Endothelial cell (in vitro differentiated cells): Measurements from ENCODE around the gene CTDSPL2. TPM values are rescaled to one million over a fixed set of nuclear protein-coding genes. Genes with fewer than 3 reads are reported as not detected.

ENCODE experiments used
- DNase-seq: peaks from one replicate; pipeline ENCODE4 v3.0.0; 2021; ENCODE audit warnings: low spot score
- H3K27ac Mint-ChIP-seq: one replicate; pipeline ENCODE4 v1.8.0; 2021; ENCODE audit warnings: mixed read lengths, inconsistent platforms; ENCODE audit not compliant: unreplicated experiment
- H3K27me3 Mint-ChIP-seq: one replicate; pipeline ENCODE4 v1.8.0; 2021; ENCODE audit warnings: mild to moderate bottlenecking, moderate library complexity, mixed read lengths, inconsistent platforms; ENCODE audit not compliant: unreplicated experiment
- H3K36me3 Mint-ChIP-seq: one replicate; pipeline ENCODE4 v1.8.0; 2021; ENCODE audit warnings: mild to moderate bottlenecking, low read depth, mixed read lengths, inconsistent platforms; ENCODE audit not compliant: unreplicated experiment
- H3K4me1 Mint-ChIP-seq: one replicate; pipeline ENCODE4 v1.8.0; 2021; ENCODE audit warnings: mild to moderate bottlenecking, mixed read lengths, inconsistent platforms; ENCODE audit not compliant: unreplicated experiment
- H3K4me3 Mint-ChIP-seq: one replicate; pipeline ENCODE4 v1.8.0; 2021; ENCODE audit warnings: mild to moderate bottlenecking, mixed read lengths, inconsistent platforms; ENCODE audit not compliant: unreplicated experiment
- H3K9me3 Mint-ChIP-seq: one replicate; pipeline ENCODE4 v1.8.0; 2021; ENCODE audit warnings: mixed read lengths, inconsistent platforms; ENCODE audit not compliant: unreplicated experiment
- CTCF ChIP-seq: fragments of 200-600 bp; sonication (generic); IDR thresholded peaks from one replicate; pipeline ENCODE4 v1.5.0; 2021; ENCODE audit warnings: antibody characterized with exemption; ENCODE audit not compliant: unreplicated experiment
- total RNA-seq: library from RNA; stranded (reverse); fragmentation: NEBNext Ultra II Directional; extraction: Animal tissue kit (Norgen Biotek cat#: 25700); gene quantifications from one replicate; pipeline ENCODE4 v1.2.1, GENCODE V29; 2021; ENCODE audit not compliant: unreplicated experiment

The CTDSPL2 gene
- total RNA-seq, 1 donor from 2014 or later, result 40.9 TPM

GRCh38 chr15:44573386-44573785 lies 146.0 kb downstream of the CTDSPL2 start:
- Mint-ChIP-seq H3K4me1 (no peaks in the 10 kb centered on the region), H3K27ac (no peak overlapping the region), H3K9me3 (no peaks in the 10 kb centered on the region), H3K36me3 (peaks cover 12% of the 10 kb centered on the region), H3K4me3 (no peak overlapping the region), H3K27me3 (peaks cover 7% of the 10 kb centered on the region)
- no peak for TF ChIP-seq CTCF
- no peak for DNase-seq

- no peaks in the 10 kb centered on the region for H3K9me3 Mint-ChIP-seq
- H3K27ac Mint-ChIP-seq, result no peak overlapping the region
- no peak for TF ChIP-seq CTCF
- H3K4me3 Mint-ChIP-seq, result peak overlapping the region; percentile 50
- no peak for DNase-seq
- H3K27me3 Mint-ChIP-seq, result peaks cover 4% of the 10 kb centered on the region
- no peaks in the 10 kb centered on the region for H3K4me1 Mint-ChIP-seq
- H3K36me3 Mint-ChIP-seq, result peaks cover 12% of the 10 kb centered on the region
Measured at GRCh38 chr15:44574734-44575133, 147.3 kb downstream of the CTDSPL2 start.

Other genes starting within 250 kb of the CTDSPL2 start
- gene FRMD5, start 232.4 kb upstream of the CTDSPL2 start, total RNA-seq, result 0.54 TPM
- gene GOLM2, start 138.9 kb upstream of the CTDSPL2 start, total RNA-seq, result 35.8 TPM
- 83.1 TPM for gene EIF3J, start 109.5 kb downstream of the CTDSPL2 start, total RNA-seq
- gene SPG11, start 236.0 kb downstream of the CTDSPL2 start, total RNA-seq, result 37.1 TPM